Measurements from ENCODE around the gene PPP1R13B.
"Not testable (repeated sequence)": the region's sequence is repeated elsewhere in the genome, so short reads cannot be mapped to it uniquely, and the experiment has no call there.

PPP1R13B gene, protein sequence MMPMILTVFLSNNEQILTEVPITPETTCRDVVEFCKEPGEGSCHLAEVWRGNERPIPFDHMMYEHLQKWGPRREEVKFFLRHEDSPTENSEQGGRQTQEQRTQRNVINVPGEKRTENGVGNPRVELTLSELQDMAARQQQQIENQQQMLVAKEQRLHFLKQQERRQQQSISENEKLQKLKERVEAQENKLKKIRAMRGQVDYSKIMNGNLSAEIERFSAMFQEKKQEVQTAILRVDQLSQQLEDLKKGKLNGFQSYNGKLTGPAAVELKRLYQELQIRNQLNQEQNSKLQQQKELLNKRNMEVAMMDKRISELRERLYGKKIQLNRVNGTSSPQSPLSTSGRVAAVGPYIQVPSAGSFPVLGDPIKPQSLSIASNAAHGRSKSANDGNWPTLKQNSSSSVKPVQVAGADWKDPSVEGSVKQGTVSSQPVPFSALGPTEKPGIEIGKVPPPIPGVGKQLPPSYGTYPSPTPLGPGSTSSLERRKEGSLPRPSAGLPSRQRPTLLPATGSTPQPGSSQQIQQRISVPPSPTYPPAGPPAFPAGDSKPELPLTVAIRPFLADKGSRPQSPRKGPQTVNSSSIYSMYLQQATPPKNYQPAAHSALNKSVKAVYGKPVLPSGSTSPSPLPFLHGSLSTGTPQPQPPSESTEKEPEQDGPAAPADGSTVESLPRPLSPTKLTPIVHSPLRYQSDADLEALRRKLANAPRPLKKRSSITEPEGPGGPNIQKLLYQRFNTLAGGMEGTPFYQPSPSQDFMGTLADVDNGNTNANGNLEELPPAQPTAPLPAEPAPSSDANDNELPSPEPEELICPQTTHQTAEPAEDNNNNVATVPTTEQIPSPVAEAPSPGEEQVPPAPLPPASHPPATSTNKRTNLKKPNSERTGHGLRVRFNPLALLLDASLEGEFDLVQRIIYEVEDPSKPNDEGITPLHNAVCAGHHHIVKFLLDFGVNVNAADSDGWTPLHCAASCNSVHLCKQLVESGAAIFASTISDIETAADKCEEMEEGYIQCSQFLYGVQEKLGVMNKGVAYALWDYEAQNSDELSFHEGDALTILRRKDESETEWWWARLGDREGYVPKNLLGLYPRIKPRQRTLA

DNA sequence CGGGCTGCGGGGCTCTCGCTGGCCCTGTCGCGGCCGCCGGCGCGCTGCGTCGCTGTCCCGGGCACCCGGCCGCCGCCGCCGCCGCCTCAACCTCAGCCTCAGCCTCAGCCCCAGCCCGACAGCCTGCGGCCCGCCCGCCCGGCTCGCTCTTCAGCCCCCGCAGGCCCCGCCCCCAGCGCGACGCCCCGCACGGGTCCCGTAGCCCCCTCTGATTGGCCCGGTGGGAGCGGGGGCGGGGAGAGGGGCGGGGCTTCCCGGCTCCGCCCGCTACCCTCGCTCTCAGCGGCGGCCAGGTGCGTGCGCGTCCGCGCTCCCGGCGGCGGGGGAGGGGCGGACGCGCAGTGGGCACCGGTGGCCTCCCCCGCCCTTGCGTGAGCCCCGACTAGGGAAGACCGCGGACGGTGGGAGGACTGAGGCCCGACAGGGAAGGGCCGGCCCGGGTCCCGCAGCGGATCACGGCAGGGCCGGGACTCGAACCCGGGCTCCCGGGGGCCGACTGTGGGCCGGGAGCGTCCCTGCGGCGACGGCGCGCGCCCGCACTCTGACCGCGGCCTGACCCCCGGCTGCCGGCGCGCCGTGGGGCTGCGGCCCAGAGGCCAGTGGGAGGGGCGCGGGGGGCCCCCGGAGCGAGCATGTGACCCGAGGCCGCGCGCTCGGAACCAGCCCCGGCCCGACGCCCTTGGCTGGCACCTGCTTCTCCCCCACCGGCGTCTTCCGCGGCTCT lies at the start of gene PPP1R13B:
Gene PPP1R13B (minus strand): TSS at position 125 of the 724 bp plus-strand sequence. CDS start 268 bp downstream, outside the sequence.
- in situ Hi-C loops (cut with HindIII; ENCODE audit: low sequenced_read_pairs): no loop called here

DNA sequence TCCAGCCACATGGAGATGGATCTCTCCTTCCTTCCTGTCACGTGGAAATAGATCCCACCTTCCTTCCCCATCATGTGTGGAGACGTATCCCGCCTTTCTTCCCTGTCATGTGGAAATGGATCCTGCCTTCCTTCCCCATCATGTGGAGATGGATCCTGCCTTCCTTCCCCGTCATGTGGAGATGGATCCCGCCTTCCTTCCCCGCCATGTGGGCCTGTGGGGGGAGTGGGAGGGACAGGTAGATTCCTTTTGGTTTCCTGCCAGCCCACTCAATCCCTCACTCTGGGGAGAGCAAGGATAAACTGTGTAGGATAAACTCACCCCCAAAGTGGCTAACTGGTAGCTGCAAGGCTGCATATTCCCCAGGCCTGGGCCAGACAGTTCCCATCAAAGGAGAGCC lies 49.2 kb upstream of the PPP1R13B start:
- in situ Hi-C loops (cut with HindIII; ENCODE audit: low sequenced_read_pairs): no loop called here

DNA sequence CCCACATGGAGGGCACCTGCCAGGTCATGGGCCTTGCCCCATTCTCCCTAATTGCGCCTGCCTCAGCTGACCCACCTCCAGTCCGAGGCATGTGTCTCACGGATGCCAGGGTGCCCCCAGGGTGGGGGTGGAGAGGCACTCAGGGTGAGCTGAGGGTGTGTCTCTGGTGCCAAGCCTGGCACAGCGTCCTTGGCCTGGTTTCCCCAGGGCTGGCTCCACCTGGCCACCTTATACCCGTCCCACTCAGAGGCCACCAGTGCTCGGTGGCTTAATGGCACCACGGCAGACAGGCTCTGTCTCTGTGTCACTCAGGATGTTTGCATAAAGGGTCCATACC lies 47.3 kb upstream of the PPP1R13B start:
- in situ Hi-C loops (cut with HindIII; ENCODE audit: low sequenced_read_pairs): no loop called here

DNA sequence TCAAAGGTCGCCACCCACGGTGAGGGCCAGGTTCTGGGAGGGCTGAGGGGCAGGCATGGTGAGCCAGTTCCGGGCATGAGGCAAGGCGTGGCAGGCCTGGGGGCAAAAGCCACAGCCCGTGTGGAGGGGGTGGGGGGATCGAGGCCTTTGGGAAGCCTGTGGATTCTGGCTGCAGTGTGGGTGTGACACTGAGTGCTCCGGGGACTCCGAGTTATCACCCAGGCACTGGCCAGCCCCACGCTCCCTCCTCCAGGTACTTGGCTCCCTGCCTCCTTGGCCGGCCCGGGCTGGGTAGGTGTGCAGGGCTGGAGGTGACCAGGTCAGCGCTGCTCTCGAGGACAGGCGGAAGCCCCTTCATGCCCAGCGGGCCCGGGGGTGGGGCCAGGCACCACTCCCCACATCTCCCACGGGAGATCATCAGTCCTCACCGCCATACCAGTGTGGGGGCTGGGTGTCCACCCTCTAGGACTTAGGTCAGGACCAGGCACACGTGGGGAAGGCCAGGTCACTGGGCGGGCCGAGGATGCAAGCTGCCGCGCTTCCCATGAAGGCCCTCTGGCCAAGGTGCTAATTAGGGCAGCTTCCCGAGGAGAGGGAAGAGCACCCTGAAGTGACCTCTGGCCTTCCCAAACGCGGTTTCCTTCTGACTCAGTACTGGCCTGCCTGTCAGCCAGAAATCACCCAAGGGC lies 46.8 kb upstream of the PPP1R13B start:
- in situ Hi-C loops (cut with HindIII; ENCODE audit: low sequenced_read_pairs): no loop called here

DNA sequence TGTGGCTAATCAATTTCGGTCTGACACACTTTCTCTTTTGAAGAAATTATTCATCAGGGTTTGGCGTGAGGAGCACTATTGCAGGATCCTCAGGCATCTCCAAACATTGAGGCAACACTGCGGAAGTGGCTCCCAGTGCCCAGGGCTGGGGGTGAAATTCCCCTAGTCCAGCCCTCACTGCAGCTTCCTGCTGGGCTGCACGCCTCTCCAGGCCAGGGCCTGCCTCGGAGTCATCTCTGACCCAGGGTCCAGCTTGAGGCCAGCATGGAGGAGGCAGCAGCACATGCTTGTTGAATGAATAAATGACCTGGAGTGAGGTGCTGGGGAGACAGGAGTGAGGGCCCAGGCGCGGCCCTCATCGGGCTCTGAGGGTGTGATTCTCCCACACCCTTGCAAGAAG lies 44.9 kb upstream of the PPP1R13B start:
- in situ Hi-C loops (cut with HindIII; ENCODE audit: low sequenced_read_pairs): no loop called here

DNA sequence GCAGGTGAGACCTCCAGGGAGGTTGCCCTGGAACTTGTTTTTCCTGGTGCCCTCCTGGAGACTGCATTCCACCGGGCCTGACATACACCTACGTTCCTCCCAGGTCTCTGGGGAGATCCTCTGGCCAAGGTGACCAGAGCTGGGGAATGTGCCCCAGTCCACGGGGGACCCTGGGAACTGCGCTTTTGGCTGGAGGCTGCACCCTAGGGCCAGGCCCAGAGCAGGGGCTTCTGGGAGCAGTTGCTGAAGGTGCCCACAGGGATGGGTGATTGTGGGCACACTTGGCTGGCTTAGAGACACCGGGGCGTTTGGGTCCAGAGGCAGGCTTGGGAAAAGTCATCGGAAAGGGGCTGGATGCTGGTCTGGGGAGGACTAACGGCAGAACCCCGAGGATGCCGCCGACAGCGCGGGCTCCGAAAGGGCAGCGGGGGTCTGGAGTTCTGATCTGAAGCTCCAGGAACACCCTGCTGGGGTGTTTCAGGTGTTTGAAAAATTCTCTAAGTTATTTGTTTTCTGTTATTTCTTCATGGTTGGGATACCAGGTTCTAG lies 44.4 kb upstream of the PPP1R13B start:
- in situ Hi-C loops (cut with HindIII; ENCODE audit: low sequenced_read_pairs): no loop called here

DNA sequence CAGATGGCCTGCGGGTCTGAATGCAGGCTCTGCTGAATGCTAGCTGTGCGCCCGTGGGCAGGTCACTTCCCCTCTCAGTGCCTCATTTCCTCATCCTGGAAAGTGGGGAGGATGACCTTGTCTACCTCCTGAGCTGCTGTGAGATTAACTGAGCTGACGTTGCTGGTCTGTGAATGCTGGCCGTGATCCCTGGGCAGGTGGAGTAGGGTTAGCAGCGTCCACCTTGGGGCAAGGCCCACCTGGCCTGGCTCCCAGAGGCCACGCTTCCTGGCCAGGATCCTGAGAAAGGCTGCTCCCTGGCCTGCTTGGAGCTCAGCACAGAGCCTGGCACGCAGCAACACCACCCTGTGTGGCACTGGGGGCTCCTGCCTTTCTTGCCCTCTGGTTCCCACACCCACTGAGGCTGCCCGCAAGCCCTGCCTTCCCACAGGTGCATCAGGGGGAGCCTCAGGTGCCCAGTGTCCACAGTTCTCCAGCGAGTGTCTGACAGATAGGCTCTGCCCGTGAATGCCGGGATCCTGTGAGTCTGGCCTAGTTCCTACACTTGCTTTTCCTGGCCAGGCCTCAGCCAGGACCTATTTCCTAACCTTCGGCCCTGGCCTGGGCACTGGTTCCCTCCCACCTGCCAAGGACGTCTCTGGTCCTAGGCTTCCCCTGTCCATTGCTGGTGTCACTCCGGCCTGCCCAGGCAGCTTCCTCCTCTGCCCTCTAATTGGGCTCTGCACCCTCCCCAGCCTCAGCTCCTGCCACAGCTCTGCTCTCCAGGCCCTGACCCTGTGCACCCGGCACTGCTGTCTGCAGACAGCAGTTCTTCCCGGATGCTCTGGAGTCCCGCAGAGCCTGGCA lies 43.7 kb upstream of the PPP1R13B start:
- in situ Hi-C loops (cut with HindIII; ENCODE audit: low sequenced_read_pairs): no loop called here

DNA sequence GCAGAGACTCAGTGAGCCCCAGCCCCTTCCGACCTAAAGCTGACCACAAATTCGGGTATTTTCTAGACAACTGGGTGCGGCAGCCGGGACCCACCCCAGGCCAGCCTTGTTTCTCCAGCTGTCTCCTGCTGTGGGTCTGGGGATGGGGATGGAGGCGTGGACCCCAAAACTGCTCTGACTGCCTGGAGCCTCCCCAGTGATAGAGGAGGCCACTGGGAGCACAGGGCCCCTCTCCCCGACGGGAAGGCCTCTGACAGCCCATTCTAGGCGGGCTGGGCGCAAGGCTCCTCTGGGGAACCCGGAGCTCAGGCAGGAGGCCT lies 42.6 kb upstream of the PPP1R13B start:
- in situ Hi-C loops (cut with HindIII; ENCODE audit: low sequenced_read_pairs): no loop called here

DNA sequence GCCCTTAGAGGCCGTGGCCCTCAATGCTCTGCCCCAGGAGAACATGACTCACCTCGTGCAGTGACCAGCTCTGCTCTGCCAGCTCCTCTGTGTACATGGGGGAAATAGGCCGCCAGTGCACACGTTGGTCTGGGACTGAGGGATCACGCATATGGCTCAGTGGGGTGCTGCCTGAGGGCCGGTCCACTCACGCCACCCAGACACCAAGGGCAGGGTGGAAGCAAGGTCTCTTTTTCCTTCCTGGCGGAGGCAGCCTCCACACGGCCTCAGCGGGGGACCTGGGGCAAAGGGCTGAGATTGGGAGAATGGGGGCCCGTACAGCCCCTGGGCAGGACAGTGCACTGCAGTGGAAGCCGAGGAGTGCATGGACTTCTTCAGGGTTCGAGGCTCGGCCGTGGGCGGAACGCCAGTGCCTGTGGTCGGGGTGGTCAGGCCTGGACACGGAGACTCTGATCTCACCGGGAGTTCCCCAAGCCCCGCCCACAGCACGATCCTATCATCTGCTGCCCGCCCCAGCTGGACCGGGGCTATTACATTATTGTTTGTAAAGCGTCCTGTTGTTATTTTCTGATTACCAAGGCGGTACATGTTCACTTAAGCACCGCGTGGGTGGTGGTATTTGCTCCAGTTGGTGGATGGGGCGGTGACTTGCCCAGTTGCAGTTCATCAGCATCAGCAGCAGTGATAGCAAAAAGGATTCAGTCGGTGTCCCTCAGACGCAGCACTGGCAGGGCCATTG lies 42.1 kb upstream of the PPP1R13B start:
- in situ Hi-C loops (cut with HindIII; ENCODE audit: low sequenced_read_pairs): no loop called here

DNA sequence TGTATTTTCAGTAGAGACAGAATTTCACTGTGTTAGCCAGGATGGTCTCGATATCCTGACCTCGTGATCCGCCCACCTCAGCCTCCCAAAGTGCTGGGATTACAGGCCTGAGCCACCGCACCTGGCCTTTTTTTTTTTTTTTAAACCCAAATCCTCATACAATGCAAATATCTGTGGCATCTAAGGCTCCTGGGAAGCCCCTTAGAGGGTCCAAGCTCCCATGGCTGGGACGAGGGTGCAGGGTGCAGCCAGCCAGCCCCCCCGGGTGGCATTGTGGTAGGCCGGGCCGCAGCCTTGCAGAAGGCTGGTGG lies 41.6 kb upstream of the PPP1R13B start:
- in situ Hi-C loops (cut with HindIII; ENCODE audit: low sequenced_read_pairs): not testable (repeated sequence)

DNA sequence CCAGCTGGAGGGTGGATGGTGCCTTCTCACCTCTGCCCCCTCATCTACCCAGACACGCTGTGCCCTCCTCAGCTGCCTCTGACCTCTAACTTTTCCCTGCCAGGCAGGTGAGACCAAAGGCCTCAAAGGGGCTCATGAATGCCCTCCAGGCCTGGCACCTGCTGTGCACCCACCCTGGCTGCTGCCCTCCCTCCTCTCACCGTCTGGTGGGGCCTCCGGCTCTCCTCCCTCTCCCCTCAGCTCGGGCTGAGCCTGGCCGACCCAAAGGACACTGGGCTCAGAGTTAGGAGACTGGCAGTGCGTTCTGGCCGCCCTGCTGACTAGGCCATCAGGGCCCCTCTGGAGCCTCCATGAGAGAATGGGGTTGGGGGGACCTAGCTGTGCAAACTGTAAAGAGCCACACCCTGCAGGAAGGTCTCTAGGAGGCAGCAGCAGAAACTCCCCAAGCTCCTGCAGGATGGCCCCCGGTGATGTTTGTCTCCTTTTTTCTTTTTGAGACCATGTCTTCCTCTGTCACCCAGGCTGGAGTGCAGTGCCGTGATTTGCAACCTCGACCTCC lies 40.3 kb upstream of the PPP1R13B start:
- in situ Hi-C loops (cut with HindIII; ENCODE audit: low sequenced_read_pairs): no loop called here

DNA sequence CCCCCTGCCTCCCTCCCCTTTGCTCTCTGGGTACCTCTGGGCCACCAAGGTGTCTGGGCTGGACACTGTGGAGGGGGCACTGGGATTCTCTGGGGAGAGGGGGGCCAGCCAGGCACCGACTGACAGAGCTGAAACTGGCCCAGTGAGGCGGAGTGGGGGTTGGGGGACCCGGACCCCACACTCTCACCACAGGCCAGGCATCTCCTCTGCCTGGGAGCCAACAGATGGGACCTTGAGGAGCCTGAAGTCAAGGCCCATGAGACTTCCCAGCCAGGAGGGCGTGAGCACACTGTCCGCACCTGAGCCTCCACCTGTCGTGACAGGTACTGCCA lies 39.8 kb upstream of the PPP1R13B start:
- in situ Hi-C loops (cut with HindIII; ENCODE audit: low sequenced_read_pairs): no loop called here

DNA sequence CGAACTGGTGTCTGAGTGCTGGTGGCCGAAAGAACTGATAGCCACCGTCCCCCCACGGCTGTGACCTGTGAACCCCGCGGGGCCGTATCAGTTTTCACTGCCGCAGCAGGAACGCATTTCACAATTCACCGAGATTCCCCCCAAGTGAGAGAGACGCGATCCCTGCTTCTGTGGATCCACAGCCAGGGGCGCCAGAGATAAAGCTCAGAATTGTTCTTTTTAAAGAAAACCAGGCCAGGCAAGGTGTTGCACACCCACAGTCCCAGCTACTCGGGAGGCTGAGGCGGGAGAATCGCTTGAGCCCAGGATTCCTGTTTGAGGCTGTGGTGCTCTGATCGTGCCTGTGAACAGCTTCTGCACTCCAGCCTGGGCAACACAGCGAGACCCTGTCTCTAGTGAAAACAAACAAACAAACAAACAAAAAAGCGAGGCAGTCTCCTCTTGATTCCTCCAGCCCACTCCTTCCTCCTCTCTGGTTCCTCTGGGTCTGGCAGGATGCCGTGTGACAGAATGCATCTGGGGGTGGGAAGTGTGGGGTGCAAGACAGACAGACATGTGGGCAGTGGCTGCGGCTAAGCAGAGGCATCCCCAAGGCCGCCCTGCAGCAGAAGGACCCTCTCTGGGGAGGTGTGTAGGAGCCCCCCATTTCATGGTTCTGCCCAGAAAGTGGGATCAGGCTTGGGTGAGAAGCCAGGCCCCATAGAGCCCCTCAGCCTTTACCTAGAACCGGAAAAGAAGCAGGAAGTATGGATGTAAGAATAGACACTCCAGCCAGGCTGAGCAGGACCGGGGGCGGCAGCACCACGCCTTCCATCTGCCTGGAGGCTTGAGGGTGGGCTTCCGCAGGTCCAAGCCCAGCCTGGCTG lies 39.2 kb upstream of the PPP1R13B start:
- in situ Hi-C loops (cut with HindIII; ENCODE audit: low sequenced_read_pairs): no loop called here

DNA sequence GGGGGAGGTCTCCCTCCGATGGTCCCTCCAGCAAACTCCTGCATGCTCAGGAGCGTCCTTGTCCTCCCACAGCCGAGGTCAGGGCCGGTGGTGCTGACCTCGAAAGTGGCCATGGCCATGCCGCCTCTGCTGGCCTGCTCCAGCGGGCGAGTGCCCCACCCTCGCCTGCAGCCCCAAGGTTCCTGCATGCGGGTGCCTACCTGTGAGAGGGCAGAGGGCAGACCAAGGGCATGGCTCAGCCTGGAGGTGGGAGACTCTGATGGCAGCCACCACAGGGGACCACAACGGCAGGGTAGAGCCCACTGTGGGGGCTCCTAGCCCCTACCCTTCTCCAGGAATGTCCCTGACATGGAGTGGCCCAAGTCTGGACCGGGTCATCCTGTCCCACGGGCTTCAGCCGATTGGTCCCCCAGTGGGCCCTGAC lies 38.1 kb upstream of the PPP1R13B start:
- in situ Hi-C loops (cut with HindIII; ENCODE audit: low sequenced_read_pairs): no loop called here

DNA sequence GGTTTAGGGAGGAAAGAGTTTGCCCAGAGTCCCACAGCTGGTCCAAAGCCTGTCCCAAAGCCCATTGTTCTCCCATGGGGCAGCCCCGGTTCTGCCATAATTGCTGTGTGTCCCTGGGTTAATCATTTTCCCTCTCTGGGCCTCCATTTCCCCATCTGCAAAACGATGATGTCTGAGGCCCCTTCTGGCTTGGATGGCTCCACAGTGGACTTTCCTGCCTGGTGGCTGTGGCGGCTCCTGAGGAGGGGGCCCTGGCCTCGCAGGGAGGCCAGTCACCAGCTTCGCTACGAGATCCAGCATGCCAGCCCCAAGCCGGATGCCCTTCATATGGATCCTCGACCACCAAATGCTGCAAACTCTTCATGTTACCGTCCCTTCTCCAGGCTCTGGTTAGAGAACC lies 37.5 kb upstream of the PPP1R13B start:
- in situ Hi-C loops (cut with HindIII; ENCODE audit: low sequenced_read_pairs): no loop called here

DNA sequence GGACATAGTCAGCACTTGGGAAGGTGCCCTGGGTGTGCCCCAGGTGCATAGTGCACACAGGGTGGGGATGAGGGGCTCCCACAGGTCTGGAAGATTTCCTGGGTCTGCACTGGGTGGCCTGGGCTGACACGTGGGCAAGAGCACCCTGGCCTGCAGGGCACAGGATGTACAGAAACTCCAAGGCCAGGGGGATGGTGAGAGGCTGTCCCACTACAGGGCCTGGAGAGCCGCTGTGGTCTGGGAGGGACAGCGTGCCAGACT lies 35.8 kb upstream of the PPP1R13B start:
- in situ Hi-C loops (cut with HindIII; ENCODE audit: low sequenced_read_pairs): no loop called here

DNA sequence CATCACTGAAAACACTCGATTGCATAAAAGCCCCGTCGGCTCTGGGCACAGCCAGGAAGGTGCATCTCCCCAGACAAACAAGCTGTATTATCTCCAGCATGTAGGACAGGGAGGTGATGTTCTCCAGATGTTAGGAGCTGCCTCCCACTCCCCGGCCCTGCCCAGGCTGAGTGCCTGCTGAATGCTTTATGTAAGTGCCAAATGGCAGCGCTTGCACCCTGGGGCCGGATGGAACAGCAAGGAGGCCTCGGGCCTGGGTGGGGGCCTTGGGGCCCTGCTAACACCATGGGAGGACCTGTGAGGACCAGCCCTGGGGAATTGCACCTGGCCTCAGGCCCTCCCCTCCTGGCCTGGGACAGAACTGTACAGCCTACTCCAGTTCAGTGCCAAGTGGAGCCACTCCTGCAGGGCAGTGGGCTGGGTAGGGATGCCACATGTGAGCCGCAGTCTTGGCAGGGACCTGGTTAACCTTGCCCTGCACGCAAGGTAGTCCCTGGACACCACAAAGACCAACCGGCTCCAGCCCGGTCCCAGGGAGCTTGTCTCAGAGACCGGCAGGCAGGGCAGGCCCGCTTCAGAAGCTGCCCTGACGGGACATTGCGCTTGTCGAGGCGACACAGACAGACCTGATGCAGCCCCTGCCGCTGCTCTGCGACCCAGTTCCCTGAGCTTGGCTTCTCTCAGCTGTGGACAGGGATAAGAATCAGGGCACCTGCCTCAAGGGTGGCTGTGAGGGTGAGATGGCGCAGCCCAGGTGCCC lies 35.3 kb upstream of the PPP1R13B start:
- in situ Hi-C loops (cut with HindIII; ENCODE audit: low sequenced_read_pairs): no loop called here

Measured in endothelial cell of hepatic sinusoid (primary cell).